GM18870 (cell line): ENCODE data around the gene PIK3C3.
A peak's percentile ranks its signal among the peaks of the same experiment; 100 is the strongest.

ENCODE experiments used
- ATAC-seq: cut with Tn5 transposase; IDR thresholded peaks from one replicate; pipeline ENCODE4 v1.9.1; 2021; ENCODE audit warnings: moderate library complexity; ENCODE audit not compliant: unreplicated experiment

PIK3C3 gene

DNA sequence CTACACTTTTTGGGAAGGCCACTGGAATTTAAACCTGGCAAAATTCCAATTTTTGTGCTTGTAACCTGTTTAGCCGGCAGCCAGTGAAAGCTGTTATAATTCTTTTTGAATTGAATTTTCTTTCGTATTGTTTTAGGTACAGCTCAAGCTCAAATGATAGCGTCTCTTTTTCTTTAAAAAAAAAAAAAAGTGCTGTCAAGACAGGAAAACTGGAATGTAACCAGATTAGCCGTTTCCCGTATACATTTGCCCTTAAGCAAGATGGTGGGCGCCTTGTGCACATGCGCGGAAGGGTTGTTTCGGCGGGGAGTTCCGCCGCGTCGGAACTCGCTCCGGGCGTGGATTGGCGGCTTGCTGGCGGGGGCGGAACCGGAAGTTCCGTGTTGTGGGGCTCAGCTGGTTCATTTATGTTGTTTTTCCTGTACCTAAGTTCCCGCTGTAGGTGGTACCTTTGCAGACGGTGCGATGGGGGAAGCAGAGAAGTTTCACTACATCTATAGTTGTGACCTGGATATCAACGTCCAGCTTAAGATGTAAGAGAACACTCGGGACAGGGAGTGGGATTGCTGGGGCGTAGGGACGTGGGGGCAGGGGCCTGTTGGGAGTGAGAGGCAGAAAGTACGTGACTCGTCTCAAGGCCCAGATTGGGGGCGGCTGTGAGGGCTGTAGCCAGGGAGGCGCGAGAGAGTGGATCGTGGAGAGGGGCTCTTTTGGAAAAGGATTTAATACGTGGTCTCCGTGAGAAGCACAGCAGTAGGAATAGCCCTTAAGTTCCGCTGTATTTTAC lies at the start of gene PIK3C3:
Gene PIK3C3 (plus strand): TSS at position 408 of the 787 bp plus-strand sequence. CDS start 58 bp downstream, at position 466.
- peak; percentile 95 for ATAC-seq

DNA sequence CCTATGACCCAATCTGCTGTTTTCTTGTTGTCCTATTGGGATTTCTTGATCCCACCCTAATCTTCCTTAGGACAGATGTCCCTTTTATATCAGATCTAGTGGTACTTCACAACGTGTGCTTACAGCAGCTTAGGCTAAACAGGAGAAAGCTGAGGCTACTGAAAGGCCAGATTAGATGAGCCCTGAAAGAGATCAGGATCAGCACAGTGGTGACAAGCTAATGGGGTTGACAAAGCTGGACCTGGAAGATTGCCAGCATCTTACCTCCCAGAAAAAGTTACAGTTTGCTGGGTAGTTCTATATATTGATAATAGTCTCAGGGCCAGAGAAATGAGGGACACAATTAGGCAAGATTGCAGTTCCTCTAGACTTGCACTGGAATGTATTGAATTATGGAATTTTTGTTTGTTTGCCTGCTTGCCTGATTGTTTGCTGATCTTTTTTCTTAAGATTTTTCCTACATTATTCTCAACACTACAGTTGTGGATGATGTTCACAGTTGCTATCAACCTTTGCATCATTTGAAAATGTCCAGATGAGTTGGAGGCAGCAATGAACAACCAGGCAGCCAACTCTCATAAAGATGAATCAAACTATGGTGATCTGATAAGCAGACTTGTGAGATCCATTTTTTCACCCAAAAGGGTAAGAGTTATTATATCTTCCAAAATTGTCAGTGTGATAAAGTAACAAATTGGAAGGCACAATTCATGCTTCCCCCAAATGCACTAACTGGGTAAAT lies 49.1 kb upstream of the PIK3C3 start:
- no peak for ATAC-seq

DNA sequence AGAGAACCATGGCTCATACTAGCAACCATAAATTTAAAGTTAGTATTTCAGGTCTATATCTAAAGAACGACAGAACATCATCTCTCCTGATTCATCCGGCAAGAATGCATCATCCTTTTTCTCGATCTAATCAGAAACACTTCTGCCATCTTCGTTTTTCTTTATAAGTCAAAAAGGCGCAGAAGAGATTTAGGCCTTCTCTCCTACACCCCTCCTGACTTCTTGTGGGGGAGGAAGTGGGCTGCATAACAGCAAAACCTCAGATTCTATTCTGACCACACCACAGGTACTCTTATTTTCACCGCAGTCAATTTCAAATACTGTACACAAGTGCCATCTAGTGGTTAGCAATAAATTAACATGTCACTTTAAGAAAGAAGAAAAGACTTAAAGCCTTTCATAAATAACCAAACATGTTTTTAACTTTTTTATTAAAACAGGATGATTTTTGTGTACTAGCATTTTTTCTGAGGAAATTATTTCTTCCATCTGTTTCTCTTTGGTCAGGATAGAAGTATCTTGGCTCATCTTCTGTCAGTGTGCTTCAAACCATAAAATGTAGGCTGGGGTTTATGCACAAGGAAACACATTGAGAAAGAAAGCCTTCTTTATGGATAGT lies 48.4 kb upstream of the PIK3C3 start:
- peak; percentile 85 for ATAC-seq

DNA sequence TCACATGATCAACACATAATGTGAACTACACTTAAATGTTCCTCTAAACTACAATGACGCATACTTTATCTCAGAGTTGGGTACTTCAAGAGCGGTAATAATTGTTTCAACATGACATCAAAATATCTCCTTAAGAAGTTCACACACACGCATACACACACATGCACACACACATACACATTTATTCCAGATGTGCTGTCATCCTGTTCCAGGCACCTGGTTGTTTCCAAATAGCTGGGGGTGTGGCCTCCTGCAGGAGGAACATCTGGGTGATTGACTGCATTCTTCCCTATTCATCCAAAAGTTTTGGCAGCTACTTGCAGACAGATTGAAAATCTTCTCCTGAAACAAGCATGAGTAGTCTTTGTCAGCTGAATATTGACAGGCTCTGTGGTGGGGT lies 37.9 kb upstream of the PIK3C3 start:
- no peak for ATAC-seq

DNA sequence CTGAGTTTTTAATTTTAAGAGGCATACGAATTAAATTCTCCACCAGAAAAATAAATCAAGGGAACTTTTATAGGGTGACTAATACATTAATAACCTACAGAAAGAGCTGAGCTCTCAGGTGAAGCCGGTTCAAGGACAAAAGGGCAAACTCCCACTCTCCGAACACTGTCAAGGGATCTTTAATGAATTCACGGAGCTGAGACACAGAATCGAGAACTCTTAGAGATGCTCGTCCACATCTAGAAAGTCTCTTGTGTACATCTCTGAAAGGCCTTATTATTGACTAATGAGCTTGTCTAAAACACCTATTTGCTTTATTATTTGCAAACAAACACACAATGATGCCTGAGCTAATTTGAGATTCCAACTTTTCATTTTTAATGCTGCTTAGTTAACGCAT lies 33.3 kb upstream of the PIK3C3 start:
- ATAC-seq = no peak

DNA sequence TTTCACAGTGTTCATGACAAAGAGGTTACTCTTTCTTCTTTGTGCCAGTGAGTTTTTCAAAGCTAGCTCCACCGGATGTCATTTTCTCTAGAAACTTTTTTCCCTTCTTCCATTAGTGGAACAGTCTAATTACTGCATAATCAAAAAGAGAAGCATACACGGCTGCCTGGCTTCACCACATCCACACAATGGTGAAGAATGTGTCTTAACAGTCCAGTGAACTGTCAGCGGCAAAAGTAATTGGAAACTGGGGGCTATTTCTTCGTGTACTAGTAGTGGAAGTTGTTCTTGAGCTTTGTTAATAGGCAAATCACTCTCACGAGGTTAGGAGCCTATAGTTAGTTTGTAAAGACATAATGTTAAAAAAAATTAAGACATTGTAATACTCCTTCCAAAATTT lies 32.9 kb upstream of the PIK3C3 start:
- ATAC-seq = no peak

DNA sequence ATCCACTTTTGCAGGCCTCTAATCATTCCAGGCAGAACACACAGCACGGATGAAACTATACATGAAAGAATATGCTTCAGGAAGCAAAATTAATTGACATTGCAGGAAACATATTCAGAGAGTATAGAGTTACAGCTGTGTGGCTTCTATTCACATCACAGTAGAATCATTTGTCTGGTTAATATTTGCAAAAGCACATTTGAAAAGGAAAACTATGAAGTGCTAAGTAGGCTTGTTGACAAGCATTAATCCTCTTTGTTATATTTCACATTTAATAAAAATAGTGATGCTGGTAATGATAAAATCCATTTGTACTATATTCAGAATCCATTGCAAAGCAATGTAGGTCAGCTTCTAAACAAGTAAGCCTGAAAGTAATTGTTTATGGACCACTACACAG lies 32.2 kb upstream of the PIK3C3 start:
- ATAC-seq = no peak

DNA sequence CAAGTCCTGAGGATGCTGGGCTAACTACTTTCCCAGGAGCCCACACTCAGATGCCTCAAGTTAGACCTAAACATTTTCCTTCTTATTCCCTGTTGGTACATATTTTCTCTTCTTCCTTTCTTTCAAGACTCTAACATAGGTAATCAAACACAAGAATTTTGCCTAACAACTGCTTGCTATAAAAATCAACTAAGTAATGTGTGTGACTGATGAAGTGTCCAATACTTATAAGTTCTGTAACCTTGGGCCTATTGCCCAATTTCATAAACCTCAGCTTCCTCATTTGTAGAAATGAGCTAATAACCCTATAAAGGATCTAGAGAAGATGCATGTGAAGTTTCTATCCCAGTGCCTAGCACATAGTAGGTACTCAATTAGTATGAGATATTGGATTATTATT lies 31.6 kb upstream of the PIK3C3 start:
- no peak for ATAC-seq

DNA sequence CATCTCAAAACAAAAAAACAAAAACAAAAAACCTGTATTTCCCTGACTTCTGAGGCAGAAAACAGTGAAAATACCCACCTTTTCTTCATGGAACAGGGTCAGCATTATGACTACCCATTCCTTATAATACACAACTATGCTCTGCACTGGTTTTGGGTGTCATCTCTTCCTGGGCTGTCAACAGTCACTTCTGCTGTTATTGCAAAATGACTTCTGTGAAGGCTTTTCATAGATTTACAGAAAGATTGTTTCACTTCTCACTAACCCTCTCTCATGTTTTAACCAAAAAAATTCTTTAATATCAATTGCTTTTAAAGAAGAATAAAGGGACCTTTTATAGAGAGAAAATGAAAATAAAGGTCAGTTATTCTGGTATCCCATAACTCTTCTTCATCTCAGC lies 26.5 kb upstream of the PIK3C3 start:
- no peak for ATAC-seq

DNA sequence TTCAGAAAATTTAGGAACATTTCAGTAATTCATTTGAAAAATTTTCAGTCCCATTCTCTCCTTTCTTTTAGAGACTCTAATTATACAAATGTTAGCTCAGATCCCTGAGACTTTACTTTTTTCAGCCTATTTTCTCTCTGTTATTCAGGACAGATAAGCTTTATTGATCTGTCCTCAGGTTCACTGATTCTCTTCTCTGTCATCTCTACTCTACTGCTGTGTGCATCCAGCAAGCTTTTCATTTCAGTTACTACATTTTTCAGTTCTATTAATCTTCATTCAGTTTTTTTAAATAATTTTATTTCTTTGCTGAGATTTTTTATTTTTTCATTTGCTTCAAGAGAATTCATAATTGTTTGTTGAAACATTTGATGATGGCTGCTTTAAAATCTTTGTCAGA lies 22.1 kb upstream of the PIK3C3 start:
- ATAC-seq = no peak

DNA sequence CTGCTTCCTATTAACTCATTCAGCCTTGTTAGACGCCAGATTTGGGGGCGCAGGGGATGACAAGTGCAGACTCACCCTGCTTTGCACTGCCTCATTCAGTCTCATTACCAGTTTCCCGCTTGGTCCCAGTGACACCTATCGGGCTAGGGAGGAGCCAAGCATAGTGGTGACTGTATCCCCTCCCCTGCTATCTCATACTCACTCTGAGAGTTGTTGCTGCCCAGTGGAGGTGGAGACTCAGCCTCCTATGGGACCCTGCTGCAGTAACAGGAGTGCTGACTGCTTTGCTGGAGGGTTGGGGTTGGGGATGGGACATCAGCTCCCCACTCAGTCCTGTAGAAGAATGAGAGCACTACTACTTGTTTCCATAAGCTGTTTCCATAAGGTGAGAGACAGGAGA lies 21.3 kb upstream of the PIK3C3 start:
- ATAC-seq = no peak

DNA sequence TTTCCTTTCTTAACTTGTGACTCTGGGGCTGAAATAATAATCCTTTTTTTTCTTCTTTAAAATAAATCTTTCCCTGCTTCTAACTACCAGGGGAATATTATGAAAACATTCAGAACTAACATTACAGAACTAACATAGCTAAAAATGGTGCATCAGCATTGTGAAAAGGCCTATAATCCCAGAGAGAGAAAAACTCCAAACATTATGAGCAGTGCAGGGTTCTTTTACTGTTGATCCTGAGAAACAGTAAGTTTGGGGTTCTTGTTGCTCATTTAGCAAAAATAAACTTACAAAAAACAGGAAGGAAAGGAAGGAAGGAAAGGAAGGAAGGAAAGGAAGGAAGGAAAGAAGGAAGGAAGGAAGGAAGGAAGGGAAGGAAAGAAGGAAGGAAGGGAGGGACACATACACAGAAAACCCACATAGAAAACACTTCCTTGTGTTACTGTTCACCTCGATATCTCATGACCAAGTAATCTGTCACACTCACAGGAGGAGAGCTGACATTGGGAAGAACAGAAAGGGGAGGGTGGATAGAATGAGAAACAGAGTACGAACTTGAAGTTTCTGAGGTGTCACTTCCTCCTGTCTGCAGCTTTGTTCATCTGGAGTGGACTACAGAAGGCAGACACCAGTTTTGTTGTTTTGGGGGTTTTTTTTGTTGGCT lies 18.4 kb upstream of the PIK3C3 start:
- ATAC-seq = peak; percentile 50

DNA sequence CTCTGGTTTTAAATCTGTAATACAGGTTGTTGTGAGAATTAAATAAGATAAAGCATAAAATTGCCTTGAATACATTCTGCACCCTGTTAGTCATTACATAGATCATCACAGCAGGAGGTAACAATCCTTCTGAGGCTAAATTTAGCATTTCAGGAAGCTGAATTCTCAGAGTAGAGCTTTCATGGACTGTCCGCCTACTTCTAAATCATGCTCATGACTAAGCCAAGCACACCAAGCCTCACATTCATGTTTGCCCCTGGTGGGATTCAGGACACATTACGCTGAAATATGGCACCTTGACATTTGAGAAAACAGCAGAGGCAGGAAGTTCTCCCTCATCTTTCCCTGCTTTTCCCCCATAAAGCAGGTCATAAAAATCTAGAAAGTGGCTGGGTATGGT lies 16.6 kb upstream of the PIK3C3 start:
- ATAC-seq = no peak

DNA sequence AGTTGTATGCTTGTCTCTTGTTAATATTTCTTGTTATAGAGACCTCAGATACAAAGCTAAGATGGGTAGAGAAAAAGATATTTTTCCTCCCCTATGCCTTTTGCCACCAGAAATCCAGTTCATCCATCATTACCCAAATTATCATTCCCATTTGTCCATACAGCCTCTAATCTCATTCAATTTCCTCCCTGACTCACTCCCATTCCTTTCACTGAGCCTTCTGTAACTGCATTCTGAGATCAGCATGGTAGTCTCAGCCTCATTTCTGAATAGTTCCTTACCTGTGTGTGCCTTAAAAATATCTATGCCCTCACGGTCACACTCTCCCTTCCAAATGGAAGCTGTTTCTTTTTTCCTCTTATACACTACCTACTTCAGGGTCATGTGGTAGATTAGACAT lies 15.7 kb upstream of the PIK3C3 start:
- no peak for ATAC-seq

DNA sequence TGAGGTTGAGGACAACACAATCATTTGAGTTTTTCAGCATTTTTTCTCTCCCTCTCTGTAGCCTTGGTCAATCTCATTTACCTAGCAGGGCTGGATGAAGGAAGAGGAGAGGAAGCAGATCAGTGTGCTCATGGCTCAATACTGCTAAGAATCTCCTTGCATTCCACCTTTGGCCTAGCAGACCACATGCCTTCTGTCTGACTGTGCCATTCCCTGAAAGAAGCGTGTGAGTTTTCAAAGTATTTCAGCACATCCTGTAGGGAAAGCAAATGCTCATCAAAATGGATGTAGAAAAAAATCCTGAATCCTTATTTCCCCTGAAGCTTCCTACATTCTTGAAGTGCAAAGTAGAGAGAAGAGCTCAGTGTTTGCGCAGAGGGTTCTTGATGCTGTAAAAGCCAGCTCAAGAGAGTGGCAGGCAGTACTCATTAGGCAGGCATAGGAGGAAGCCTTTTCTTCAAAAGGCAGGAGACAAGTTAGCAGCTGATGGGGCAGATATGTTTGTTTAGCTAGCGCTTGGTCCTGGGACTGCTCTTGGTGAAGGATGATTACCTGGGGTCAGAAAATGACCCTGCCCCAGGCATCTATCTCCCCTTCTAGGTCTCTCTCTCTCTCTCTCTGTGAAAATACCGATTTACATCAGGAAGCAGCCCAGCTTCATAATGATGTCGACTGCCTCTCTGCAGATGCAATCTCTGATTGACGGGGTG lies 14.4 kb upstream of the PIK3C3 start:
- no peak for ATAC-seq

DNA sequence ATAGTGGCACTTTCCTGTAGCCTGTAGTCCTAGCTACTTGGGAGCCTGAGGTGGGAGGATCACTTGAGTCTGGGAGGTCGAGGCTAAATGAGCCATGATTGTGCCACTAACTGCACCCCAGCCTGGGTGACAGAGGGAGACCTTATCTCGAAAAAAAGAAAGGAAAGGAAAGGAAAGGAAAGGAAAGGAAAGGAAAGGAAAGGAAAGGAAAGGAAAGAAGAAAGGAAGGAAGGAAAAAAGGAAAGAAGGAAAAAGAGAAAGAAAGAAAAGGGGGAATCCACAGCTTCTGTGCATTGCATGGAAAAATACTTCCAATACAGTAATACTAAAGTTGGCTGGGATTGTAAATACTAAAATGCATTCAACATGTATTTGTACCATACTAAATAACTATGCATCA lies 12.8 kb upstream of the PIK3C3 start:
- ATAC-seq = no peak

DNA sequence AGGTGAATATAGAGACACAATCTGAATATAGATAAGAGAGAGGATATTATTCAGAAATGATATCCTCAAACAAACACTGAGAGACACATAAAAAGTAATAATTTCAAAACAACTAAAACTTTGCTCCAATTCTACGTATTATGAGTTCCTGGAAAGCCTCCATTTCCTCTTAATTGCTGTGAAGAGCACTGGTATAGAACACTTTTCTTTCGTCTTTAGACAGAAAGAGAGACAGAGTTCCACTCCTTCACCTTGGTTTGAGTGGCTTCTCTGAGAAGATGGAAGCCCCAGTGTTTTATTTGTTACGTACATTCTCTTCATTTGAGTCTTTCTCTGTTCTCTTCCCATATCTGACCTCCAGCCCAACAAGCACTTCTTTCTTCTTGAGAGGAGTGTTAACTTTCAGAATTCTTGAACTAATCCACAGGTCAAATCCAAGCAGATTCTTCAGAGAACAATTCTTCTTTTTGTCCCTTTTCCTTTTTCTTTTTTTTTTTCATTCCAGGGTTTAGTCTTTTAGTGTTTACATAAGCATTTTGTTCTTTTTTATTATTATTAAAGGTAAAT lies 6.4 kb upstream of the PIK3C3 start:
- ATAC-seq = no peak

DNA sequence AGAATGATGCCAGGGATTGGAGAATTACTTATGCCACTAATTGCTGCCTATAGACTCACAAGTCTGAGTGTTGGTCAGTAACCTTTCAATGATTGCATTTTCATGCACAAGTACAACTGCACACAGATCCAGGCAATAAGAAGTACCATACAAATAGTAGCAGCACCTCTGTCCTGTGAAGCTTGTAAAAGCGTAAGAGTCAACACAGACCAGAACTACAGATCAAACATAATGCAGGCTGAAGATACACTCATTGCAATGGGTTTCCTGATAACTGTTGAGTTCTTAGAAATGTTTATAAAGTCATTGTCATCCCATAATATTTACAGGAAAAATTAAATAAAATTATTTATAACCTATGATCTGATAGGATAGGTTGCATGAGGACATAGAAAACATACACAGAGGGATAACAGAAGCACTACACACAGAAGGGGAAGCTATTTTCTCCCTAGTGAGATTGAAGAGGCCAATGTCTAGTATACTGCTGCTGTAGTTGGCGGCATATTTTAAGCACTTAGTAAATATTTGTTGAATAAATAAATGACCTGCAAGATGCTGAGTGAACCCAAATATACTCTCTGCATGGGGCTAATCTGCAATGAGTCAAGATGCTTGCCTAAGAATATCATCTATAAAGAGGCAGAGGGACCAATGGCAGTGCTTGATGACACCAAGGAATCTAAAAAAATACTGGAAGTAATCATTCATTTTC lies 5.7 kb upstream of the PIK3C3 start:
- ATAC-seq = no peak

DNA sequence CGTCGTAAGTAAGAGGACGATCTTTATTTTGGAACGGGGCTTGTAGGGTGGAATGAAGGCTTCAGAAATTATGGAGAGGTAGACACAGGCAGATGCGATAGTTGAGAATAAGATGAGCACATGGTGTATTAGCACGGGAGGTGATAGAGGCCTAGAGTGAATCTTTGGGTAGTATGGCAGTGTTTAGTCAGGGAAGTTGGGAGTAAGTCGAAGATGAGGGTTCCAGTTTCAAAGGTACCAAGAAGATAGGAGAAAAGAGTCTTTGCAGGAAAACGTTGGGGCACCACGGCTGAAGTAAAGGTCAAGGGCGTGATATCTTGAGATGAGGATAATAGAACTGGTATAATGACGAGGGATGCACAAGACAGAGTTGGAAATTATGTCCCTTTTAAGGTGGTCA lies 654 bp downstream of the PIK3C3 start:
- no peak for ATAC-seq

DNA sequence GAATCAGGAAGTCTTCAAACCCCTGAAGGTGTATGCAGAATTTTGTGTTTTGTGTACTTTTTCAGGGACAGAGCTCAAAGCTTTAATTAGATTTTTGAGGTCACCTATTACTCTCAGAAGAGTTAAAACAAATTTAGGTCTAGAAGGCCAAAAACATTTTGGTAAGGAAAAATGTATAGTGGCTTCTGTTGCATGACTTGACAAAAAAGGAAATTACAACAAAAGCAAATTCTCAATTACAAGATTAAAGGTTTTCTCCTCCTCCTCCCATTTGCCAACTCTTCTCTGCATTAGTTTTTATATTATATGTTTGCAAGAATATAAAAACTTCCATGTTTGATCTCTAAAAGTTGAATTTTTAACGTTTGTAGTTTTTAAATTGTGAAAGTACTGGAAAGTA lies 4.0 kb downstream of the PIK3C3 start:
- no peak for ATAC-seq
